GM21619 (cell line): ENCODE data around the gene NLRP8.
"Not testable (repeated sequence)": the region's sequence is repeated elsewhere in the genome, so short reads cannot be mapped to it uniquely, and the experiment has no call there.

Experiments used
- ATAC-seq: cut with Tn5 transposase; IDR thresholded peaks from one replicate; pipeline ENCODE4 v1.9.1; 2021; ENCODE audit not compliant: unreplicated experiment

Gene NLRP8

DNA sequence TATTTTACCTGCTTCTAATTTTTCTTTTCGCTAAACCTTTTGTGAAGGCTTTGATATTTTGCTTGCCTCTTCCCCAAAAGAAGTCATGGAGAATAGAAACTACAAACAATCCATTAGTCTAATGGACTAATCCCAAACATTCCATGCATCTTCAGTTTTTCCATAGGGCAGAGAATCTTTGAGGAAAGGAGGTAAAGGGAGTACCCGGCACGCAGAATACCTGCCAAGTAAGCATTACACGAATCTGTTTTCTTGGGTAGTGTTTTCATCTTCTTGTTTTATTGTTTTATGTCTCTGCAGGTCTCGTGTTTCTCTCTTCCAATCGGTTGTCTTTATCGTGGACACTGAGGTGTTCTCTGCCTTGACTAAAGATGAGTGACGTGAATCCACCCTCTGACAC is at the start of gene NLRP8:
Gene NLRP8 (plus strand): TSS at position 301 of the 400 bp plus-strand sequence.
- ATAC-seq, result no peak

DNA sequence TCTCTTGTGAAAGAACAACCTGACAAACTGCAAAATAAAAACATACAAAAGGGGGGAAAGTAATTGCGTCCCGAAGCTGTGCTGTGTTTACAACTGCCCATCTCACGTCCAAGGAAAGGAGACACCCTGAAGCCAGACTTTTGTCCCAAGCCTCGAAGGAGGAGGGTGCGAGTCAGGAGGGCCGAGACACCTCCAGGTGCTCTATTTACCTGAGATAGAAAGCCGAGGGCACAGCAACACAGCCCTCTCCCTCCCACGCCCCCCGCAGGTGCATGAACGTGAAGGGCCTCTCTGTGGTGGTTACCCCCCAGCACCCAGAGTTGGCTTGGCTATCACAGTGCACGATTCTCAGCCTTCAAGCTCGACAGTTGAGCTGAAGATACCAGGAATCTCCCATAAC is 48.7 kb upstream of the NLRP8 start:
- ATAC-seq, result no peak

GRCh38 chr19:55901369-55902079 is 46.1 kb upstream of the NLRP8 start:
- ATAC-seq, result no peak

DNA sequence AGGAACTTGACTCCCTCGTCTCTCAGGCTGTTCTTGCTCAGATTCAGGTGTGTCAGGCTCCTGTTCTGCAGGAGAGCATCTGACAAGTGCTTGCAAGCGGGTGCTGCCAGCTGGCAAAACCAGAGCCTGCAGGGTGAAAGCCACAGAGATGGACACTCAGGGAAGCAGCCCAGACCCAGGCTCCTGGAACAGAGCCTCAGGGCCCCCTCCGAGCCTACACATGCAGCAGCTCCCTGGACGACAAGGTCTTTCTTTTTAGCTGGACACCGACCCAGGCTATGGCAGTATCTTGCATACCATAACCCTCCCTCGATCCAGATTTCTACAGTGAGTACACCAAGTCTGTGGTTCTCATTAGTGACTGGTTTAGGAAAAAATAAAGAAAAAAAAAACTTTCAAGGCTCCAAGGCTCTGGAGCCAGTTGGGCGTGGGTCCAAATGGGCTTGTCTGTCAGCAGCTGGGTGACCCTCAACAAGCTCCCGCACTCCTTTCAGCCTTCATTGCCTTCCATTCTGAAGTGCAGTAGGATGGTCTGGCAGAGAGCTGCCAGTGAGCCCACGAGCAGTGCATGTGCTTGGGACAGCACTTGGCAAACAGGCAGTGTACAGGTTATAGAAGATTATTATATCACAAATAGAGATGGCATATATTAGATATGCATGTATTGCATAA is 45.4 kb upstream of the NLRP8 start:
- ATAC-seq, result no peak

DNA sequence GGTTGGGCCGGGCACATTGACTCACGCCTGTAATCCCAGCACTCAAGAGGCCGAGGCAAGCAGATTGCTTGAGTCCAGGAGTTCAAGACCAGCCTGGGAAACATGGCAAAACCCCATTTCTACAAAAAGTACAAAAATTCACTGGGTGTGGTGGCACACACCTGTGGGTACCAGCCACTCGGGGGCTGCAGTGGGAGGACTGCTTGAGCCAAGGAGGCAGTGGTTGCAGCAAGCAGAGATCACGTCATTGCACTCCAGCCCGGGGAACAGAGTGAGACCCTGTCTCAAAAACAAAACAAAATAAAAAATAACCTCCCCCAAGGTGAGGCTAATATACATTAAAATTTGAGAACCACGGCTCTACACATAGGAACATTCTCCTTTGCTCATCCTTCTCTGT is 40.3 kb upstream of the NLRP8 start:
- ATAC-seq, result no peak

DNA sequence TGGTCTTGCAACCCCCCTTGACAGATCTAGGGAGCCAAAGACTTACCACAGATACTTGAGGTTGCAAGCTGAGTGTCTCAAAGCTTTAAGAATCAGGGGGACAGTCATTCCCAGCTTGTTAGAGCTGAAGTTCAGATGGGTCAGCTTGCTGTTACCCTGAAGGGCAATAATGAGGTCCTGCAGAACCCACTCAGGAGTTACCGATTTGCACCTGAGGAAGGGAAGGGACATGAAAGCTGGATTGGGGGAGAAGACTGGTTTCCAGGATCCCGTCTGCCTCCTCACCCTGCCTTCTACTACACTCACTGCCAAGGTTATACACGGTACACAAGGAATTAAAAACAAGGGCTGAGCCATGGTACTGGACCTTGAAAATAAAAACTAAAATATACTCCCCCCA is 39.9 kb upstream of the NLRP8 start:
- ATAC-seq, result no peak

- no peak for ATAC-seq
These were observed 37.8 kb upstream of the NLRP8 start for GRCh38 chr19:55909801-55910200.

GRCh38 chr19:55912916-55913315 is 34.7 kb upstream of the NLRP8 start:
- no peak for ATAC-seq

DNA sequence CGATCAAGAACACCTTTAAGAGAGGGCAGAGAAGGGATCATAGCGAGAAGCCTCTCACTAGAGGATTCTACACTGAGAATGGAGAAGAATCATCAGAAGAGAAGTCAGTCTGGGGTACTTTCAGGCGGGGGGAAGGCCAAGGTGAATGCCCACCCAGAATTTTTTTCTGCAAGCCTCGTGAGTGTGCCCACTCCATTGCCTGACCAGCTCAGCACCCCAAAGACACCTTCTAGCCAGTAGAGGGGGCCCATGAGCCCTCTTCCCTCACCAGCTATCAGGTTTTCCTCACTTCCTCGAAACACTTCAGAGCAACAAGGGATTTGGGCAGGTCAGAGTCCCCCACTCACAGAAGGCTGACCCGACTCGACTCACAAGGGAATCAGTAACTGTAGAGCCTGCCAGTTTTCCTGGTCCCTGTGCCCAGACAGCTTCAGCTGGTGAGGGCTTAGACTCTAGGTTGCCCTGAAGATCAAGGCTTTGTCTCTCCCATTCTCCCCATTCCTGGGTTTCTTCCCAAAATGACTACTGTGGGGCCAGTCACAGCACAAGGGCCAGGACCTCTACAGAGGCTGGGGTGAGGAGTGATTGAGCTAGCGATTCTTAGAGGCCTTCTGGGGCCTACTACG is 33.9 kb upstream of the NLRP8 start:
- ATAC-seq, result no peak

DNA sequence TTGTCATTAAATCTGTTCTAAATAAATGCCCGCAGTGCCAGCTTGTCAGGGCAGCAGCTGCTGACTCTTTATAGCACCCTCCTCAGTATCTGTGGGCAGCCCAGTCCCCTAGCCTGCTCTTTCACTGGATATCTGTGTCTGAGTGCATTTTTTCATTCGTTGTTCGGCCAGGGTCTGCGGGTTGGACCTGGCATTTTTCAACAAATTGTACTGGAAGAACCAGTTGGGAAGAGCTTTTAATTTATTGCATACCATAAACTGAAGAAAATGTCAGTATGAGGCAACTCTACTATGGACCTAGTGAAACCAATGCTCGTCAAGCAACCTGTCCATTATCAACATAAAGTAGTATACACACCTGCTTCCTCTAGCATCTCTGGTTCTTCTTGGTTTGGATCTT is 24.1 kb upstream of the NLRP8 start:
- ATAC-seq, result no peak

GRCh38 chr19:55927991-55928390 is 19.6 kb upstream of the NLRP8 start:
- no peak for ATAC-seq

DNA sequence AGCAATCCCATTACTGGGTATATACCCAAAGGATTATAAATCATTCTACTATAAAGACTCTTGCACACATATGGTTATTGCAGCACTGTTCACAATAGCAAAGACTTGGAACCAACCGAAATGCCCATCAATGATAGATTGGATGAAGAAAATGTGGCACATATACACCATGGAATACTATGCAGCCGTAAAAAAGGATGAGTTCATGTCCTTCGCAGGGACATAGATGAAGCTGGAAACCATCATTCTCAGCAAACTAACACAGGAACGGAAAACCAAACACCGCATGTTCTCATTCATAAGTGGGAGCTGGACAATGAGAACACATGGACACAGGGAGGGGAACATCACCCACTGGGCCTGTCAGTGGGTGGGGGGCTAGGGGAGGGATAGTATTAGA is 18.4 kb upstream of the NLRP8 start:
- ATAC-seq, result not testable (repeated sequence)

DNA sequence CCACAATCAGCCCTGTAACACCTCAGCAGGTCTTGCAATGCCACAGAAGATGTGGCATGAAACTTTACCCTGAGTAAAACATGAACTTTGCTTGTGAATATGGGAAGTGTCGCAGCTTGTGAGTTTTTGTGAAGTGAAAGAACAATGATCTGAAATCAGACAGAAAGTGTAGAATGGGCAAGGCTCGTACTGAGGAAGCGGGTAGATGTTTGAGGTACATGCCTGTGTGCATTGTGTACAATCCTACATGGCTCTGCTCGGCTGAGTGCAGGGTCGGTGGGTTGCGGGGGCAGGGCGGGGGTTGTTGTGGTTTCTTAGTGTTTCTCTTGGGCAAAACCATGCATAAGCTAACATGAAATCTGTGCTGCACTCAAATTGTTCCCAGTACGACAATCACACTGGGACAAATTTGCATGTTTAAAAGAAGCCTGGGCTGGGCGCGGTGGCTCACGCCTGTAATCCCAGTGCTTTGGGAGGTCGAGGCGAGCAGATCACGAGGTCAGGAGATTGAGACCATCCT is 16.6 kb upstream of the NLRP8 start:
- no peak for ATAC-seq

DNA sequence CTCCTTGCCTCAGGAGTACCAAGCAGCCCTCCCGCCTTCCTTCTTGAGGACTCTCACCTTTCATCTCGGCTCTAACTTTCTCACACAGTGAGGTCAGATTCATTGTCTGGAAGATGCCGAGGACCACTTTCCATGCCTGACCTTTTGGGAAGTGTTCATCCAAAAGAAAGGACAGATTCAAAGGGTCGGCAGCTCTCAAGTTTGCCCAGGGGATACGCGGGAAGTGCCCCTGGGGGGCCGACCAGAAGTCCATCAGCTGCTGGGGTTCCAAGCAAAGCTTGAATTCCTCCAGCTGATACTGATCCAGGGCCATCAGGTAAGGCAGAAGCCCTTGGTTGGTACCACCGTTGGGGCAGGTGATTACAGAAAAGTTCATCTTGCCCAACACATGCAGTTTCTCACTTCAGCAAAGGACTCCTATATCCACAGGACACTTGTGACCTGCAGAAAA is 15.7 kb upstream of the NLRP8 start, which contains the start of gene NLRP13:
Gene NLRP13 (minus strand): TSS at position 401 of the 451 bp plus-strand sequence. CDS start 25 bp downstream, at position 376.
- ATAC-seq, result no peak

- ATAC-seq, result no peak
These were observed 12.4 kb upstream of the NLRP8 start for GRCh38 chr19:55935206-55935605.

DNA sequence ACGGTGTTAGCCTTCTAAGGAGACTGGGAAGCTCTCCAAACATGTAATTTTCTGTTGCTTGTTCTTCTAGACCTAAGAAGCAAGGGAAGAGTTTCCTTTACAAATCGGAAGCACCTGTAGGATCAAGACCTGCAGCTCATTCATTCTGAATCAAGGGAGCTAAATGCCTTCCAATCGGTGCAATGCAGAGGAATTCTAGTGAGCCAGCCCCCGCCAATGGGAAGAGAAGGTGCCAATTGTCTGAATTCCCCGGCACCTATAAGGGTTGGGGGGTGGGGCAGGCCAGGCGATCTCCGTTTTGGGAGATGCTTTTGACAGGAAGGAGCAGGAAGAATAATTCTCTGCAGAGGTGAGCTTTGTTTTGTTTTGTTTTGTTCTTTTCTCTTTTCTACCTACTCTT is 8.4 kb upstream of the NLRP8 start:
- no peak for ATAC-seq

DNA sequence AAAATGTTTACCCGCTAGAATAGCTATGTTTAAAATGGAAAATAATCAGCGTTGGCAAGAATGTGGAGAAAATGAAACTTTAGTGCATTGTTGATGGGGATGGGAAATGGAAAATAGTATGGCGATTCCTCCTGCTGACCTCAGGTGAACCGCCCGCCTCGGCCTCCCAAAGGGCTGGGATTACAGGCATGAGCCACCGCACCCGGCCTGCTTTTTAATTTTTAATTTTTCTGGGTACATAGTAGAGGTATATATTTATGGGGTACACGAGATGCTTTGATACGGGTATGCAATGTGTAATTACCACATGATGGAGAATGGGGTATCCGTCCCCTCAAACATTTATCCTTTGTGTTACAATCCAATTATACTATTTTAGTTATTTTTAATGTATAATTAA is 7.3 kb upstream of the NLRP8 start:
- no peak for ATAC-seq

- not testable (repeated sequence) for ATAC-seq
These were observed 2.9 kb downstream of the NLRP8 start for GRCh38 chr19:55950566-55950965.

GRCh38 chr19:55956431-55956830 is 8.8 kb downstream of the NLRP8 start:
- ATAC-seq, result no peak

GRCh38 chr19:55958356-55958755 is 10.7 kb downstream of the NLRP8 start:
- ATAC-seq, result no peak

DNA sequence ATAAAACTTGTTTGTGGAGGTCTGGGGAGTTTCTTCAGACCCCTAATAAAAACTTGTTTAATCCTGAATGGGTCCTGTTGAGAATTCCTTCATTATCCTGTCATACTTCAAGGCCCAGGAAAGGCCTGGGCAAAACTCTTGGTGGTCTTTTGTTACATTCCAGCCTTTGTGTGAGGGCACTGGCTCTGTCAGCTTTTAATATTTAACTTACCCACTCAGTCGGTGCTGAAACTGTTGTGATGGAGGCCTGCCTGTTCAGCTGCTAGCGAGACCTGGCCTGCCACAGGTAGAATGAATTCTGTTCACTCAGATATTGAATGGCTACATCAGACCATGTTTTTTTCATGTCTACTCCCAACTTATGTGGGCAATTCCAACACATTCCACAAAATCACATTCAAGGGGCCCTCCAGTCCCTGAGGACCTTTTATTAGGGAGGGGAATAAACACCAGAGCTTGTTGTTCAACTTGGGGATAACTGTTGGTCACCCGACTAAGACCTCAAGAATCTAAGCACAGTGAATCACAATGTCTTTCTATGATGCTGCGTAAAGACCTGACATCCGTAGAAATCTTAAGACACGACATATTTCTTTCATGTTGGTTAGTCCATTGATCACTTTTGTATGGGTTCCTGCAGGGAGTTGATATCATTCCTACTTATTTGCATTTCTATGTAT is 12.5 kb downstream of the NLRP8 start:
- no peak for ATAC-seq
